ENCODE results near the gene TNFRSF1A.

The TNFRSF1A gene

GRCh38 chr12:6315704-6316597 lies 25.9 kb downstream of the TNFRSF1A start:
- Histone ChIP-seq H3K27ac (no peak overlapping the region), H3K4me3 (no peak overlapping the region)

- Histone ChIP-seq H3K27ac (no peak overlapping the region), H3K4me3 (no peak overlapping the region)
Measured at GRCh38 chr12:6315184-6315583, 26.7 kb downstream of the TNFRSF1A start.

- Histone ChIP-seq H3K27ac (no peak overlapping the region), H3K4me3 (no peak overlapping the region)
Measured at GRCh38 chr12:6314776-6315175, 27.1 kb downstream of the TNFRSF1A start.

- Histone ChIP-seq H3K4me3 (no peak overlapping the region), H3K27ac (peak overlapping the region in 17 of 21 experiments; percentile 14 to 90 (median 76))
Measured at GRCh38 chr12:6313326-6313940, 28.4 kb downstream of the TNFRSF1A start.

GRCh38 chr12:6312529-6313325 lies 29.1 kb downstream of the TNFRSF1A start:
- H3K27ac ChIP-seq, result peak overlapping the region in 18 of 21 experiments; percentile 49 to 90 (median 76)
- no peak overlapping the region for H3K4me3 ChIP-seq

GRCh38 chr12:6311822-6312528 lies 29.9 kb downstream of the TNFRSF1A start:
- peak overlapping the region in 19 of 21 experiments; percentile 15 to 90 (median 76) for H3K27ac ChIP-seq
- no peak overlapping the region for H3K4me3 ChIP-seq

GRCh38 chr12:6310771-6311610 lies 30.9 kb downstream of the TNFRSF1A start:
- H3K27ac ChIP-seq, result peak overlapping the region in 19 of 21 experiments; percentile 17 to 90 (median 72)

GRCh38 chr12:6307529-6307928 lies 34.3 kb downstream of the TNFRSF1A start:
- no peak overlapping the region for H3K4me3 ChIP-seq
- H3K27ac ChIP-seq, result no peak overlapping the region

More at GRCh38 chr12:6310771-6311610, 30.9 kb downstream of the TNFRSF1A start:
- peak overlapping the region; percentile 16 to 56 (median 41) for H3K4me3 ChIP-seq

- Histone ChIP-seq H3K27ac (peak overlapping the region in 3 of 21 experiments; percentile 14 to 44 (median 28)), H3K4me3 (no peak overlapping the region)
Measured at GRCh38 chr12:6306599-6307220, 35.2 kb downstream of the TNFRSF1A start.

GRCh38 chr12:6306151-6306550 lies 35.7 kb downstream of the TNFRSF1A start:
- H3K27ac ChIP-seq, result peak overlapping the region in 1 of 21 experiments; percentile 14
- no peak overlapping the region for H3K4me3 ChIP-seq

GRCh38 chr12:6303071-6303470 lies 38.8 kb downstream of the TNFRSF1A start:
- Histone ChIP-seq H3K27ac (no peak overlapping the region), H3K4me3 (no peak overlapping the region)

GRCh38 chr12:6302621-6303020 lies 39.3 kb downstream of the TNFRSF1A start:
- H3K27ac ChIP-seq, result no peak overlapping the region
- no peak overlapping the region for H3K4me3 ChIP-seq

GRCh38 chr12:6301721-6302120 lies 40.2 kb downstream of the TNFRSF1A start:
- Histone ChIP-seq H3K27ac (no peak overlapping the region), H3K4me3 (no peak overlapping the region)

- H3K27ac ChIP-seq, result no peak overlapping the region
Measured at GRCh38 chr12:6297170-6297569, 44.7 kb downstream of the TNFRSF1A start.

GRCh38 chr12:6295094-6295811 lies 46.6 kb downstream of the TNFRSF1A start:
- H3K27ac ChIP-seq, result peak overlapping the region in 13 of 21 experiments; percentile 36 to 81 (median 62)
- no peak overlapping the region for H3K4me3 ChIP-seq

More at GRCh38 chr12:6297170-6297569, 44.7 kb downstream of the TNFRSF1A start:
- no peak overlapping the region for H3K4me3 ChIP-seq

- H3K4me3 ChIP-seq, result no peak overlapping the region
- H3K27ac ChIP-seq, result peak overlapping the region in 13 of 21 experiments; percentile 21 to 81 (median 62)
Measured at GRCh38 chr12:6294156-6295093, 47.5 kb downstream of the TNFRSF1A start.
